D721Med (cell line): ENCODE results near the gene CDC25C.
A peak's percentile ranks its signal among the peaks of the same experiment; 100 is the strongest.

Experiments used
- DNase-seq: peaks from one replicate; pipeline ENCODE4 v3.0.0; 2011; ENCODE audit warnings: low spot score; ENCODE audit not compliant: insufficient read length
- FAIRE-seq: peaks from 2 replicates; lab custom pipeline; 2011; peaks lifted over from hg19 to GRCh38; lab: Jason Lieb, UNC
- CTCF ChIP-seq: IDR thresholded peaks from 2 replicates; pipeline ENCODE4 v1.5.1; 2012; ENCODE audit warnings: mild to moderate bottlenecking, control low read depth; ENCODE audit not compliant: insufficient read depth; ENCODE audit errors: missing control alignments

Gene CDC25C

DNA sequence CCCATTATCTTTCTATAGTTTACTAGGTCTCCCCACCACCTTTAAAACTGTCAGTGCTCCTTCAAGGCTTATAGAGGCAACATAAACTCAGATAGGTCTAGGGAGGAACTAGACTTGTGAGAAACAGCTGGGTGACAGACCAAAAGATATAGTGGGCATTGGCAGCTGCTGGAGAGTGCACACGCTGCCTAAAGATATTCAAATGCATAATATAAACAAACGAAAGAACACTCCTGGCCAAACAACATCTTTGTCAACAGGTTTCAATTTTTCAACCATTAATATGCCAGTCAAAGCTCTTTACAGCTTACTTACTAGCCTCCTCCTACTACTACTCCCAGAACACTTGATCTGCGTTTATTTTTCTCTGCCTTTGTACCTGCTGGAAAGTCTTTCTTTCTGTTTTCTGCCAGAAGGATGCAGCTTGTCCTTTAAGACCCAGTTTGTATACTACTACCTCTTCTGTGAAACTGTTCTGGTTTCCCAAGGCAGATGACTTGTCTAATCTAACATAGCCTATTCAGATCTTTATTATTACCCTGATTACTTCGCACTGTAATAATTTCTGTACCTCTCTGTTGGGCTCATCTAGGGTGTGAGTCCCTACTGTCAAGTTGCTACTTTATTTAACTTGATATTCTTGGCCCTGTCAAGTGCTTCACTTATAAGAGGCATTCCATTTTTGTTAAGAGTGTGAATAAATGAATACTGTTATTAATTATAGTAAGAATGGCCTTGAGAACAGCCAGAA, 35.2 kb upstream of the CDC25C start:
- FAIRE-seq = no peak
- DNase-seq = no peak
- TF ChIP-seq CTCF = no peak

GRCh38 chr5:138364576-138364975, 33.0 kb upstream of the CDC25C start:
- FAIRE-seq (no peak), DNase-seq (no peak)
- TF ChIP-seq CTCF = no peak

GRCh38 chr5:138360941-138361452, 29.4 kb upstream of the CDC25C start:
- TF ChIP-seq CTCF = no peak
- DNase-seq (no peak), FAIRE-seq (no peak)

DNA sequence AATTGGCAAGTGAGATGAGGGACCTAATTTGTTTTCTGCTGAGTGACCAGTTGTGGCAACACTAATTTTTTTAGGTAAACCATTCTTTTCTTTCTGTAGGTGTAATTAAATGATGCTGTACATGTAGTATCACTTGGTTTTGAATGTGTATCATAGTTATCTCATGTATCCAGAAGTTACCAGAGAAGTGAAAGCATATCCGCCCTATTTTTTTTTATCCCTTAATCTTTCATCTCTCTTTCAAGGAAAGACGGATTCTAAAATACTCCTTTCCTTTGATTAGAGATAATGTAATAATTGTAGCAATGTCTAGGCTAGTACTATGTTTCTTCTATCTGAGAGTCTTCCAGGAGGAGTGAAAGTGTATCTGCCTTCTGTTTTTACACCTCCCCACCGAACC, 28.0 kb upstream of the CDC25C start:
- FAIRE-seq = no peak
- no peak for DNase-seq
- no peak for TF ChIP-seq CTCF

DNA sequence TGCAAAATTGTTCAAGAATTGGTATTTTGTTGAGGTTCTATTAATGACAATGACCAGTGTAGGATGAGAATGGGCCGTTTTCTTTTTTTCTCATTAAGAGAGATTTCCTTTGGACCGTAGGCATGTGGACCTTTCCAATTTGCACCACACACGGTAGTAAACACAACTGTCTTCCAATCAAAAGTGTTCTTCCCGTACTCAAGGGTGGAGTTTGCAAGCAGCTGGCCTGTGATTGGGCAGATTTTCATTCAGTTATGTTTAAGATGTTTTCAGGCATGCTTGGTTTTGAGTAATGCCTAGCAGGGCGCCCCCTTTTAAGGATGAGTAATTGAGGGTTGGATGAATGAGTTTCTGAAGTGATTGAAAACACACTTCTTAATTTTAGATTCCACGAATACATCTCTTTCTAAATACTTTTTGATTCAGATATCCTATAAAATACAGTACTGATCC, 23.3 kb upstream of the CDC25C start:
- no peak for DNase-seq
- TF ChIP-seq CTCF = no peak
- FAIRE-seq = peak; percentile 85

- no peak for TF ChIP-seq CTCF
- no peak for FAIRE-seq
- no peak for DNase-seq
Measured at GRCh38 chr5:138354387-138354786, 22.8 kb upstream of the CDC25C start.

- DNase-seq = no peak
- no peak for TF ChIP-seq CTCF
- FAIRE-seq = no peak
Measured at GRCh38 chr5:138353560-138354080, 22.0 kb upstream of the CDC25C start.
